Stimulated activated naive CD4-positive, alpha-beta T cell (primary cell): ENCODE data around the gene BRMS1L.
A peak's percentile ranks its signal among the peaks of the same experiment; 100 is the strongest.
"Not testable (repeated sequence)": the region's sequence is repeated elsewhere in the genome, so short reads cannot be mapped to it uniquely, and the experiment has no call there.

ENCODE experiments used
- DNase-seq, 6 experiments: peaks; one replicate each; lab custom pipeline; 2025; lab: John Stamatoyannopoulos, UW

The BRMS1L gene

GRCh38 chr14:35821564-35822411, 4.3 kb upstream of the BRMS1L start:
- peak in 2 of 6 experiments; percentile 5 to 8 for DNase-seq

- no peak for DNase-seq
These were observed 3.6 kb upstream of the BRMS1L start for GRCh38 chr14:35822501-35822900.

DNA sequence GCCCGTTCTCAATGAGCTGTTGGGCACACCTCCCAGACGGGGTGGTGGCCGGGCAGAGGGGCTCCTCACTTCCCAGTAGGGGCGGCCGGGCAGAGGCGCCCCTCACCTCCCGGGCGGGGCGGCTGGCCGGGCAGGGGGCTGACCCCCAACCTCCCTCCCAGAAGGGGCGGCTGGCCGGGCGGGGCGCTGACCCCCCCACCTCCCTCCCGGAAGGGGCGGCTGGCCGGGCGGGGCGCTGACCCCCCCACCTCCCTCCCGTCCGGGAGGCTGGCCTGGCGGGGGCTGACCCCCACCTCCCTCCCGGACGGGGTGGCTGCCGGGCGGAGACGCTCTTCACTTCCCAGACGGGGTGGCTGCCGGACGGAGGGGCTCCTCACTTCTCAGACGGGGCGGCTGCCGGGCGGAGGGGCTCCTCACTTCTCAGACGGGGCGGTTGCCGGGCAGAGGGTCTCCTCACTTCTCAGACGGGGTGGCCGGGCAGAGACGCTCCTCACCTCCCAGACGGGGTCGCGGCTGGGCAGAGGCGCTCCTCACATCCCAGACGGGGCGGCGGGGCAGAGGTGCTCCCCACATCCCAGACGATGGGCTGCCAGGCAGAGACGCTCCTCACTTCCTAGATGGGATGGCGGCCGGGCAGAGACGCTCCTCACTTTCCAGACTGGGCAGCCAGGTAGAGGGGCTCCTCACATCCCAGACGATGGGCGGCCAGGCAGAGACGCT, 1.5 kb upstream of the BRMS1L start:
- not testable (repeated sequence) for DNase-seq

DNA sequence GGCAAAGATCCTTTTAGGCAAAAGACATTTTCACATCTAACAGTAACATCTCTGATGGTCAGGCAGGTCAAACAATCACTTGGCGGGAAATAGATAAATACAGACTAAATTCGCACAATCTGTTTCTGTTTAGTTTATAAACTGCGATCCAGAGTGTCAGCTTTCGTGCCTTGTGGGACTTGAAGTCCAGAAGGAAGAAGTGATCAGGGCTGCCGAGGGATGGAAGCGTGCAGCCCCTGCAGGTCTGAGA, 245 bp upstream of the BRMS1L start:
- no peak for DNase-seq

DNA sequence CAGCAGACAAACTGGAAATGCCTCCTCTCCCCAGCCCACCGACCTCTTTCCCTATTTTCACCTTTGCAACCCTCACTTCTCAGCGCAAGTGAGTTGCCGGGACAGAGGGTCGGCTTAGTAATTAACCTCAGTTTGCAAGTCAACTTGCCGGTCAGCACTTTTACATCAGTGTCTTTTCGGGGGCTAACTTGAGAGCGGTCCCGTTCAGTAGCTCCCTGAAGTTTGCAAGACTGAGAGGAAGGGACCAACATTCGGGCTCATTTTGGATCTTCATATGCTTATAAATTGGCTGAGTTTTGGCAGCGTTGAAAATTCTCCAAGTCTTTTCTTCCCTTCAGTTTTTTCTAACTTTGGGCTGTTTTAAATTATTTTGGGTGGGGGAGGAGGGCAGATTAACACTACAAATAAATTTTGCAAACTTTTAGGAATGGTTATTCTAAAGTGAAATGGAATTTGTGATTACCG, 846 bp downstream of the BRMS1L start:
- no peak for DNase-seq

DNA sequence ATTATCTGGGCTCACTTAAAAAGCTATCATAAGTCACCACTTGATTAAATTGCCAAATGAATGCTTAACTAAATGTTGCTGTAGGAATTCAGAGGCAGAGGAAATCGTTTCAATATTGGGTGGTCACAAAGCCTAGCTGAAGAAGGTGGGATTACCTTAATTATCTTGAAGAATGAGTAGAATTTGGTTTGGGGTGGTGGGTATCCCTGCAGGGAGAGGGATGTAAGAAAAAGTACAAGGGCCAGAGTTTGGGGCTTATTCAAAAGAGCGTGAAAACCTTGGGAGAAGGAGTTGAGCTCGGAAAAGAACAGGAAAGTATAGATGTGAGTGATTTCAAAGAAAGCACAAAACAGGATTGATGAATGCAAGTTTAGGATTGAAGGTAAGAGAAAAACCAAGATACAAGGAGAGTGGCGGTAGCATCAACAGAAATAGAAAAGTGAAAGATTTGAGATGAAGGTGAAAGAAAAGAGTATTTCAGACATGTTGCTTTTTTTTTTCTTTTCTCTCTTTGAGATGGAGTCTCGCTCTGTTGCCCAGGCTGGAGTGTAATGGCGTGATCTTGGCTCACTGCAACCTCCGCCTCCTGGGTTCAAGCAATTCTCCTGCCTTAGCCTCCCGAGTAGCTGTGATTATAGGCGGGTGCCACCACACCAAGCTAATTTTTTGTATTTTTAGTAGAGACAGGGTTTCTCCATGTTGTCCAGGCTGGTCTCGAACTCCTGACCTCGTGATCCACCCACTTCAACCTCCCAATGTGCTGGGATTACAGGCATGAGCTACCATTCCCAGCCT, 1.7 kb downstream of the BRMS1L start:
- DNase-seq, result no peak

GRCh38 chr14:35829449-35829848, 3.3 kb downstream of the BRMS1L start:
- no peak for DNase-seq

GRCh38 chr14:35835208-35835982, 9.3 kb downstream of the BRMS1L start:
- no peak for DNase-seq

DNA sequence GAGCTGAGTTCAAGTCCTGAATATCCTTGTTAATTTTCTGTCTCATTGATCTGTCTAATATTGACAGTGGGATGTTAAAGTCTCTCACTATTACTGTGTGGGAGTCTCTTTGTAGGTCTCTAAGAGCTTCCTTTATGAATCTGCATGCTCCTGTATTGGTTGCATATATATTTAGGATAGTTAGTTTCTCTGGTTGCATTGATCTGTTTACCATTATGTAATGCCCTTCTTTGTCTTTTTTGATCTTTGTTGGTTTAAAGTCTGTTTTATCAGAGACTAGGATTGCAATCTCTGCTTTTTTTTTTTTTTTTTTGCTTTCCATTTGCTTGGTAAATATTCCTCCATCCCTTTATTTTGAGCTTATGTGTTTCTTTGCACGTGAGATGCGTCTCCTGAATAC, 15.6 kb downstream of the BRMS1L start:
- not testable (repeated sequence) for DNase-seq

- DNase-seq, result not testable (repeated sequence)
These were observed 16.1 kb downstream of the BRMS1L start for GRCh38 chr14:35842245-35842644.

DNA sequence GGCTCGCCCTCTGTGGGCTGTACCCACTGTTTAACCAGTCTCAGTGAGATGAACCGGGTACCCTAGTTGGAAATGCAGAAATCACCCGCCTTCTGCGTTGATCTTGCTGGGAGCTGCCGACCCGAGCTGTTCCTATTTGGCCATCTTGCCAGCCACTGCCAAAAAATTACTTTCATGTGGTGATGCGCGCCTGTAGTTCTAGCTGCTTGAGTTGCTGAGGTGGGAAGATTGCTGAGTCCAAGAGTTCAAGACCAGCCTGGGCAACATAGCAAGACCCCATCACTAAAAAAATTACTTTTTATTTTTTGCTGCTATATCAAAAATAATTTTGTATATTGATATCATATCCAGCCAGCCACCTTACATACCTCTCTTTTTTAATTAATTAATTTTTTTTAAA, 18.4 kb downstream of the BRMS1L start:
- no peak for DNase-seq

- DNase-seq, result no peak
These were observed 21.5 kb downstream of the BRMS1L start for GRCh38 chr14:35847636-35848035.

DNA sequence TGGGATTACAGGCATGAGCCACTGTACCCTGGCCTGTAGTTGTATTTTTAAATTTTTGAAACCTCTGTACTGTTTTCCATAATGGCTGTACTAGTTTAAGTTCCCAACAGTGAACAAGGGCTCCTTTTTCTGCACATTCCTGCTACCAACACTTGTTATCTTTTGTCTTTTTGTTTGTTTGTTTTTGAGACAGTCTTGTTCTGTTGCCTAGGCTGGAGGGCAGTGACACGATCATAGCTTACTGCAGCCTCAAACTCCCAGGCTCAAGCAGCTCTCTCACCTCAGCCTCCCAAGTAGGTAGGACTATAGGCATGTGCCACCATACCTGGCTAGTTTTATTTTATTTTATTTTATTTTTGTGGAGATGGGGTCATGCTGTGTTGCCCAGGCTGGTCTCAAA, 23.0 kb downstream of the BRMS1L start:
- DNase-seq, result no peak

DNA sequence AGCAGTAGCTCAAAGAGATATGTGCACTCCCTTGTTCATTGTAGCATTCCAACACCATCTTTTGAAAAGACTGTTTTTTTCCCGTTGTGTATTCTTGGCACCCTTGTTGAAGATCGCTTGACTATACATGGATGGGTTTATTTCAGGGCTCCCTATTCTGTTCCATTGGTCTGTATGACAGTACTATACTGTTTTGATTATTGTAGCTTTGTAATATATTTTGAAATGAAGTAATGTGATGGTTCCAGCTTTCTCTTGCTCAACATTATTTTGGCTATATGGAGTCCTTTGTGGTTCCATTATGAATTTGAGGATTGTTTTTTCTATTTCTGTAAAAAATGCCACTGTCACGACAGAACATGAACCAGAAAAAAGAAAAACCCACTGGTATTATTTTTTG, 25.7 kb downstream of the BRMS1L start:
- no peak for DNase-seq

DNA sequence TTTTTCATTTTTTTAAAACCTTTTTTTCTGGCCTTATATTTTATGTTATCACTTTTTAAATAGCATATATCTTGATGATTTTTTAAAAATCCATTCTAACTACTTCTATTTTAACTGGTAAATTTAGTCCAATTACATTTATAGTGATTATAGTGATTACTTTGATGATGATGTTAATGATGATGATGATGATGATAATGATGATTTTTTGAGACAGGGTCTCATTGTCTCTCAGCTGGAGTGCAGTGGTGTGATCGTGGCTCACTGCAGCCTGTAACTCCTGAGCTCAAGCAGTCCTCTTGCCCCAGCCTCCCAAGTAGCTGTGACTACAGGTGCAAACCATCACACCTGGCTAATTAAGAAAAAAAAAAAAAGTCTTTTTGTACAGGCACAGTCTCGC, 27.1 kb downstream of the BRMS1L start:
- DNase-seq, result no peak

DNA sequence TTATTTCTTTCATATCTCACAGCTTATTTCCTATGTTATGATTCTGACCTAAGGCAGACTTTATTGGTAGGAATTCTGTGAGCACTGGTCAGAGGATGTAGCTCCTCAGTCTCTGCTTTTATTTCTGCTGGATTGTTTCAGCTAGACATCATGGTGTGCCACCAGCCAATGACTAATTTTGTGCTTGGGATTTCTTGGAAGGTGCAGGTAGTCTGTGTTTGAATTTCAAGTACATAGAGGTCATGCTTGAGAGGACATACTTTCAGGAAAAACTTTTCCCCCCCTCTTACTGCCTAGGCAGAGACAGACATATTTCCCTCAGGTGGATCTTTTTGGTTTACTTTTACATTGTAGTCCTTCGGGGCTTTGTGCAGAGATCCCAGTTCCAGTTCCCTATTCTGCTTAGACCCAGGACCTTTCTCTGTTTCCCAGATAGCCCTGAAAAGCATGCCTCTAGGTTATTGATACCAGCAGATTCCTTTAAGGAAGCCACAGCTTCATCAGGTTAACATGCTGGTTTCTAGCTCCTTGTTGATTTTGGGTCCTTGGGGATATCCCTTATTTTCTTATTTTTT, 28.6 kb downstream of the BRMS1L start:
- no peak for DNase-seq

GRCh38 chr14:35855876-35856481, 29.8 kb downstream of the BRMS1L start:
- DNase-seq, result no peak

DNA sequence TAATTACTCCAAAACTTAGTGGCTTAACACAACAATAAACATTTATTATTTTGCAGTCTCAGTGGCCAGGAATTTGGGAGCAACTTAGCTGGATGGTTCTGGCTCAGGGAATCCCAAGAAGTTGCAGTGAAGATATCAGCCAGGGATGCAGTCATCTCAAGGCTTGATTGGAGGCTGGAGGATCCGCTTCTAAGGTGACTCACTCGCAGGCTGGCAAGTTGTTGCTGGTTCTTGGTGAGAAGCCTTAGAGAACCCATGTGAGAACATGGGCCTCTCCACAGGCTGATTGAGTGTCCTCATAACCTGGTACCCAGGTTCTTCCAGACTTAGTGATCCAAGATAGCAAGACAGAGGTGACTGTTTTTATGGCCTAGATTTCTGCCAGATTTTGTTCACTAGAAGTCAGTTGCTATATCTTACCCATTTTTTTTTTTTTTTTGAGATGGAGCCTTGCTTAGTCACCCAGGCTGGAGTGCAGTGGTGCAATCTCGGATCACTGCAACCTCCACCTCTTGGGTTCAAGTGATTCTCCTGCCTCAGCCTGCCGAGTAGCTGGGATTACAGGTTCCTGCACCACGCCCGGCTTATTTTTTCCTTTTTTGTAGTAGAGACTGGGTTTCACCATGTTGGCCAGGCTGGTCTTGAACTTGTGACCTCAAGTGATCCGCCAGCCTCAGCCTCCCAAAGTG, 32.5 kb downstream of the BRMS1L start:
- no peak for DNase-seq

DNA sequence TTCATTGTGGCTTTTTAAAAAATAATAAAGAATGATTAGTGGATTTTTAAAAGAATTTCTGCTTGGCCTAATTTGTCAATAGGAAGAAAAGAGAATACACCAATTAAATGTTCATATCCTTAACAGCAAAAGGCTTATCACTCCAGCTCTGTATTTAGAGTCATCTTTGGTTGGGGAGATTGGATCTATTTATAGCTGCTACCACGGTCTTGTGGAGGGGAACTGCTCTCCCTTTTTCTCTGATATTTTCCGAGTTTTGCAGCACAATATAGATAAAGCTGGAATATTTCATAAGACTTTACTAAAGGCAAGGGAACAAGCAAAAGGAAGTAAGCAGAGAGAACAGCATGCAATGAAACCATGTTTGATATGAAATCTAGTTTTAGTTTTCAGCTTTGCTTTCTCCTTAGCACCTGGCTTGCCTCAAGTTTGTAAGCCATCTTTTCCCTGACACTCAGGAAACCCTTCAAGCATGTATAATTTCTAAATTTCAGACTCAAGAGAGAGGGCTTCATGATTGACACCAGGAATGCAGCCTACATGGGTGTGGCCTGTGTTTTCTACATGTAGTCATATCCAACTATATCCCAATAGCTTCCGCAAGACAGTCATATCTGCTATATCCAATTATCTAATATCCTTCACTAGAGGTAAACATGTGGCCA, 35.2 kb downstream of the BRMS1L start:
- DNase-seq, result no peak
